ENCODE data around the gene ARID1B. TPM values are rescaled to one million over a fixed set of nuclear protein-coding genes. Genes with fewer than 3 reads are reported as not detected.
A peak's percentile ranks its signal among the peaks of the same experiment; 100 is the strongest.

The ARID1B gene
- total RNA-seq, 4 donors from 2014 or later = 87.1 to 194 (median 115) TPM

DNA sequence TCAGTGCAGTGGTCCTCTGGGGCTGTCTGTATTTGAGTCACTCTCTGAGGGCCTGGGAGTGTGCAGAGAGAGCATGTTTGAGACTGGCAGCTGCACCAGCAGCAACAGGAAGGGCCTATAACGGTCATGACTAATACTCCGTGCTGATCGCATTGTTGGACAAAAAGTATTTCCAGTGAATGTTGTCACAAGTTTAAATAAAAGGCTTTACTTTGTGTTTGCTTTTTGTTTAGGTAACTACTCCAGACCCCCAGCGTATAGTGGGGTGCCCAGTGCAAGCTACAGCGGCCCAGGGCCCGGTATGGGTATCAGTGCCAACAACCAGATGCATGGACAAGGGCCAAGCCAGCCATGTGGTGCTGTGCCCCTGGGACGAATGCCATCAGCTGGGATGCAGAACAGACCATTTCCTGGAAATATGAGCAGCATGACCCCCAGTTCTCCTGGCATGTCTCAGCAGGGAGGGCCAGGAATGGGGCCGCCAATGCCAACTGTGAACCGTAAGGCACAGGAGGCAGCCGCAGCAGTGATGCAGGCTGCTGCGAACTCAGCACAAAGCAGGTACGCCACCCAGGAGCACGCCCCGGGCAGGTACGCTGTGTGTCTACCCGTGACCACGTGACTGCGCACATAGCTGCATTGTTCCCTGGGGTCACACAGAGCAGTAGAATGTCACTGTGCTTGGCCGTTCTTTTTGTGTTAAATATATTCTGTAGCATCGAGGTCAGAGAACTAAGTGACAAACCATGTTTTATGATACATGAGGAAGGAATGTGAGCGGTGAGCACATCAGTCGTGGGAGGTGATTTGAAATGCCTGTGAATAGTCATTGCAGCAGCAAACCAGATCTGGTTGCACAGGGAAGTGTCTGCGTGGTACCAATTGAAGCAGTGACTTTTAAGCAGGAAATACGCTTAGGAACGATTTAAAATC lies 371.5 kb downstream of the ARID1B start:
- WGBS, 2 donors (ENCODE audit: low coverage in 1 of 2) = 77 to 85% methylated on average over 12 to 25 of the region's 25 CpGs
- in situ Hi-C loops (cut with MboI; ENCODE audit: low pct_ligation_motif_present in 1 of 4, low pct_unique_long_range_greater_than_20kb in 1 of 4, low sequenced_read_pairs in 3 of 4) (no loop called here), intact Hi-C loops (cut with DNase I; ENCODE audit: low total_unique reads) (no loop called here)
- Histone ChIP-seq H3K4me3 (no peak overlapping the region), H3K36me3 (peaks cover 0 to 8% (median 2%) of the 10 kb centered on the region in 4 donors), H3K27me3 (no peaks in the 10 kb centered on the region), H3K9me3 (no peaks in the 10 kb centered on the region), H3K4me1 (peaks cover 18 to 25% (median 19%) of the 10 kb centered on the region in 4 donors), H3K27ac (peak overlapping the region; percentile 31 to 54 (median 37))
- TF ChIP-seq POLR2A (IDR thresholded peaks at IDR 0.05) = no peak
- TF ChIP-seq EP300 (IDR thresholded peaks at IDR 0.05; ENCODE audit: low read depth) = peak; percentile 60
- peak; percentile 19 to 78 (median 72) for TF ChIP-seq POLR2AphosphoS5 (IDR thresholded peaks at IDR 0.05)
- no peak for TF ChIP-seq CTCF (IDR thresholded peaks at IDR 0.05)
- peak; percentile 28 for DNase-seq

DNA sequence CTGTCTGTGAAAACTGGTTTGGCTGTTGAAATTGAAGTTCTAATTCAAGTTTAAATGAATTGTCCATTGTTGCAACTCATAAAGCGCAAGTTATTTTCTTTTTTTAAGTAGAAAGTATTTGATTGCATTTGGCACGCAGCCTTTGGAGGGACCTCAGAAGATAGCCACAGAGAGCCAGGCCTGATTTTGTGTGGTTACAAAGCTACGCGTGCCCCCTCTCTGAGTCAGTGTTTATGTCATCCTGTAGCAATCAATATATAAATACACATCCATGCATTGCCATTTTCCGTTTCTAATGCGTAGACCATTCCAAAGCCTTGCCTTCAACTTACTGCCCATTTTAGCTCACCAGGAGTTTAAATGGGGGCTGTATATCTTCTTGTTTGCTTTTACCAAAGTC lies 372.9 kb downstream of the ARID1B start:
- TF ChIP-seq POLR2A (IDR thresholded peaks at IDR 0.05) = no peak
- TF ChIP-seq POLR2AphosphoS5 (IDR thresholded peaks at IDR 0.05) = no peak
- TF ChIP-seq EP300 (IDR thresholded peaks at IDR 0.05; ENCODE audit: low read depth) = no peak
- TF ChIP-seq CTCF (IDR thresholded peaks at IDR 0.05) = no peak
- Histone ChIP-seq H3K4me3 (no peak overlapping the region), H3K9me3 (no peaks in the 10 kb centered on the region), H3K27ac (no peak overlapping the region), H3K27me3 (no peaks in the 10 kb centered on the region), H3K36me3 (peaks cover 0 to 8% (median 2%) of the 10 kb centered on the region in 4 donors), H3K4me1 (peaks cover 6 to 13% (median 10%) of the 10 kb centered on the region in 4 donors)
- 91 to 97% methylated on average over 4 to 6 of the region's 6 CpGs for WGBS, 2 donors (ENCODE audit: low coverage in 1 of 2)
- in situ Hi-C loops (cut with MboI; ENCODE audit: low pct_ligation_motif_present in 1 of 4, low pct_unique_long_range_greater_than_20kb in 1 of 4, low sequenced_read_pairs in 3 of 4) = no loop called here
- no peak for DNase-seq
- intact Hi-C loops (cut with DNase I; ENCODE audit: low total_unique reads) = no loop called here

GRCh38 chr6:157151029-157151428 lies 373.9 kb downstream of the ARID1B start:
- Histone ChIP-seq H3K9me3 (no peaks in the 10 kb centered on the region), H3K4me1 (peaks cover 0 to 6% (median under 1%) of the 10 kb centered on the region in 4 donors), H3K4me3 (no peak overlapping the region), H3K27ac (no peak overlapping the region), H3K27me3 (no peaks in the 10 kb centered on the region), H3K36me3 (peaks cover 0 to 8% (median 2%) of the 10 kb centered on the region in 4 donors)
- in situ Hi-C loops (cut with MboI; ENCODE audit: low pct_ligation_motif_present in 1 of 4, low pct_unique_long_range_greater_than_20kb in 1 of 4, low sequenced_read_pairs in 3 of 4) (no loop called here), intact Hi-C loops (cut with DNase I; ENCODE audit: low total_unique reads) (no loop called here)
- no peak for DNase-seq
- no peak for TF ChIP-seq POLR2AphosphoS5 (IDR thresholded peaks at IDR 0.05)
- TF ChIP-seq CTCF (IDR thresholded peaks at IDR 0.05) = no peak
- no peak for TF ChIP-seq POLR2A (IDR thresholded peaks at IDR 0.05)
- TF ChIP-seq EP300 (IDR thresholded peaks at IDR 0.05; ENCODE audit: low read depth) = no peak
- WGBS, 2 donors (ENCODE audit: low coverage in 1 of 2) = 87 to 93% methylated on average over 9 to 11 of the region's 11 CpGs

DNA sequence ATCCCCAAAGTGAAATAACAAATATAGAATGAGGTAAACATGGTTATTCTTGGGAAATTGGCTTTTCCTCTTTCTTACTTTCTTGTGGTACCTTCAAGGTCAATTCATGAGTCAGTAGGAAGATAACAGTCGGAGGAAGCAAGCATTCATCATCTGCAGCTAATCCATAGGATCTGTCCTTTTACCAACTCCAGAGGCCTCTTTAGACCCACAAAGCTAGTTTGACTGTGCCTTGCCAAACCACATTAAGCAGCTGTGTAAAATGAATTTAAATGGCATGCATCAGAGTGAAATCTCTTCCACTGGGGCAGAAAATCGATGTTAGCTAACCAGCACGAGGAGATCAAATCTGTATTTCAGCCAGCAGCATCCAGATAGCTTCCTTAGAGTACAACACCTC lies 374.8 kb downstream of the ARID1B start:
- no peak for TF ChIP-seq POLR2AphosphoS5 (IDR thresholded peaks at IDR 0.05)
- no peak for TF ChIP-seq EP300 (IDR thresholded peaks at IDR 0.05; ENCODE audit: low read depth)
- TF ChIP-seq CTCF (IDR thresholded peaks at IDR 0.05) = no peak
- TF ChIP-seq POLR2A (IDR thresholded peaks at IDR 0.05) = no peak
- intact Hi-C loops (cut with DNase I; ENCODE audit: low total_unique reads) = no loop called here
- no peak overlapping the region for H3K4me3 ChIP-seq
- H3K27me3 ChIP-seq = no peaks in the 10 kb centered on the region
- no peak for DNase-seq
- H3K27ac ChIP-seq = no peak overlapping the region
- WGBS, 2 donors (ENCODE audit: low coverage in 1 of 2) = 39 to 82% methylated on average over 3 of the region's 3 CpGs
- H3K4me1 ChIP-seq = peaks cover 0 to 6% (median 0%) of the 10 kb centered on the region in 4 donors
- peaks cover 0 to 8% (median 2%) of the 10 kb centered on the region in 4 donors for H3K36me3 ChIP-seq
- H3K9me3 ChIP-seq = no peaks in the 10 kb centered on the region
- in situ Hi-C loops (cut with MboI; ENCODE audit: low pct_ligation_motif_present in 1 of 4, low pct_unique_long_range_greater_than_20kb in 1 of 4, low sequenced_read_pairs in 3 of 4) = no loop called here

Data from transverse colon (tissue), 4 donors.